HG02870 (cell line): ENCODE measurements around the gene POLA2.
"Not testable (repeated sequence)": the region's sequence is repeated elsewhere in the genome, so short reads cannot be mapped to it uniquely, and the experiment has no call there.

Experiments used
- ATAC-seq: cut with Tn5 transposase; IDR thresholded peaks from one replicate; pipeline ENCODE4 v1.9.1; 2021; ENCODE audit warnings: mild to moderate bottlenecking, moderate library complexity; ENCODE audit not compliant: unreplicated experiment

The POLA2 gene

DNA sequence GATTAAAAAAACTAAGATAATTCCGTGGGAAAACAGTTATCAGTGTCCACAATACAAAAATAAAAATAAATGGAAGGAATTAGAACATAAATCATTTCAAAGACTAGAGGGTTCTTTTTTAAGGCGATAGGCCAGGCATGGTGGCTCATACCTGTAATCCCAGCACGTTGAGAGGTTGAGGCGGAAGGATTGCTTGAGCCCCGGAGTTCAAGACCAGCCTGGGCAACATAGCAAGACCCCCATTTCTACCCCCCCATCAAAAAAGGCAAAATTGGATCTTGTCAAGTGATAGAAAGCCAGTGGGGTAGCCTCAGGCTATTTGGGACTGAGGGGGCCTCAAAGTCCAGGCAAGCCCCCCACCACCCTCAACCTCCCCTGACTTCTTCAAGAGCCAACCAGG is 20.6 kb upstream of the POLA2 start:
- no peak for ATAC-seq

DNA sequence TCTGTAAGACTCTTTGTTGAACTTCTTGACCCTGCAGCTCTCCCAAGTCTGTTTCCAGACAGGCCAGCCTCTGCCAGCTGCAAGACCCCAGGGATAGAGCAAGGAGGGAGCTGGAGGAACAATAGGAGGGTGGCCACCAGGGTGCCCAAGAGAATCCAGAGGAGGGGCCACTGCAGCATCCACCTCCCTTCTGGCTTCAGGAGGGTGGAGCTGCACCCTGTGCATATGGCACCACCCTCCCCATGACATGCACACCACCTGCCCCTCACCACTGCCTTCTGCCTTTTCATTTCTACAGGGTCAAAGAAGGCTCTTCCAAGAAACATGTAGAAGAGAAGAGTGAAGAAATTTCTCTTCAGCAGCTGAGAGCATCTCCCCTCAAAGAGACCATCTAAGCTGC is 20.1 kb upstream of the POLA2 start:
- no peak for ATAC-seq

DNA sequence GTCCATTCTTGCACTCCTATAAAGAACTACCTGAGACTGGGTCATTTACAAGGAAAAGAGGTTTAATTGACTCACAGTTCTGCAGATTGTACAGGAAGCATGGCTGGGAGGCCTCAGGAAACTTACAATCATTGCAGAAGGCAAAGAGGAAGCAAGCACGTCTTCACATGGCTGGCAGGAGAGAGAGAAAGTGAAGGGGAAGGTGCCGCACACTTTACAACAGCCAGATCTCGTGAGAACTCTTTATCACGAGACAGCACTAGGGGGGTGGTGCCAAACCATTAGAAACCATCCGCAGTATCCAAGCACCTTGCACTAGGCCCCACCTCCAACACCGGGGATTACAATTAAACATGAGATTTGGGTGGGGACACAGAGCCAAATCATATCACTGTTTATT is 19.4 kb upstream of the POLA2 start:
- ATAC-seq: no peak

DNA sequence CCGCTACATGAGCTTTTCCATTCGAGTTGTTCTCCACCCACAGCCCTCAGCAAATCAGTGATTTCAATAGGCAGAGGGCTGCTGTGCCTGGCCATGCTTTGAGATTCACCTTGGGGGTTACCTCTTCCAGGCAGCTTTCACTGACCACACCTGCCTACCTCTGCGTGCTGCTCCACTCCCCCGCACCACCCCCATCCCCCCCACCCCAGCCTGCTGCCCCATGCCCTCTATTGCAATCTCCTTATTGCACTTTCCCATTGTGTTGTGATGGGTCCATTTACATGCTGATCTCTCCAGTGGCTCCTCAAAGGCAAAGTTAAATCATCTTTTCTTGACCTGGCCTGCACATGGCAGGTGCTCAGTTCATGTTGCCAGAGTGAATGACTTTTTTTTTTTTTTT is 18.0 kb upstream of the POLA2 start:
- ATAC-seq: no peak

DNA sequence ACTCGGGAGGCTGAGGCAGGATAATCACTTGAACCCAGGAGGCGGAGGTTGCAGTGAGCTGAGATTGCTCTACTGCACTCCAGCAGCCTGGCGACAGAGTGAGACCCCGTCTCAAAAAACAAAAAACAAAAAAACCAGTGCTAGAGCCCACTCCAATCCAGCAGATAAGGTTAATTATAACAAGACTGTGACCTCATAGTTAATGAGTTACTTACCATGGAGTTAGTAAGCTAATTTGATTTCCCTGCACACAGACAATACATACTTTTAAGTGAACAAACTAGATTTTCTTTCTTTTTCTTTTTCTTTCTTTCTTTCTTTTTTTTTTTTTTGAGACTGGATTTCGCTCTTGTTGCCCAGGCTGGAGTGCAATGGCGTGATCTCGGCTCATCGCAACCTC is 16.7 kb upstream of the POLA2 start:
- not testable (repeated sequence) for ATAC-seq

DNA sequence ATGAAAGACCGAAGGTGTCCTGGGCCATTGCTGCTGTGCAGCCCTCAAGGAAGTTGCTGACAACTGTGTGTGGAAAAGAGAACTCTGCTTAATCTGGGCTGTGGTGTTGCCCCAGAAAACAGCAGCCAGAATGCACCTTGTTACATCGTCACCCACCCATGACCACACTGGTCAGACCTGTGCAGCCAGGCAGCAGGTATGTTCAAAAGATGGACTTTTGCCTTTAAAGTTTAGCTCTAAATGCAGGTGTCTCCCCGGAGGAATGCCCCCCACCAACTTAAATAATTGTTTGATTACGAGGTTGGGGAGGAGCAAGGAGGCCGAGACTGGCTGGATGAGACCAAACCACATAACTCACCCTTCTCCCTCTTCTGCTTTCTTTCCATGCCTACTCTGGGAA is 15.3 kb upstream of the POLA2 start:
- ATAC-seq: no peak

DNA sequence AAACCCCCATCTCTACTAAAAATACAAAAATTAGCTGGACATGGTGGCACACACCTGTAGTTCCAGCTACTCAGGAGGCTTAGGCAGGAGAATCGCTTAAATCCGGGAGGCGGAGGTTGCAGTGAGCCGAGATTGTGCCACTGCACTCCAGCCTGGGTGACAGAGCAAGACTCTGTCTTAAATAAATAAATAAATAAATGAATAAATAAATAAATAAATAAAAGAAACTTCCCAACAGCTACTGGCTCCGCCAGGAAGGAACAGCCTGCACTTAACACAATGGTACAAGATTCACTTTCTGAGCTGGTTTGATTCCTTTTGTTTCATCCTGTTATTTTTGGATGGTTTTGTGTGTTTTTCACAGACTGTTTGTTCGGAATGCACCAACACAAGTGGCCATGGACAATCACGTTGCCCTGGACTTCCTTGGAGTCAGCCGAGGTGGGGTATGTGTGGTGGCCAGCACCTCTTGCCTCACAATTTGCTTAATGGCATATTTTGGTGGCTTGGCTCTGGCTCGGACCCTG is 13.5 kb upstream of the POLA2 start:
- ATAC-seq: not testable (repeated sequence)

DNA sequence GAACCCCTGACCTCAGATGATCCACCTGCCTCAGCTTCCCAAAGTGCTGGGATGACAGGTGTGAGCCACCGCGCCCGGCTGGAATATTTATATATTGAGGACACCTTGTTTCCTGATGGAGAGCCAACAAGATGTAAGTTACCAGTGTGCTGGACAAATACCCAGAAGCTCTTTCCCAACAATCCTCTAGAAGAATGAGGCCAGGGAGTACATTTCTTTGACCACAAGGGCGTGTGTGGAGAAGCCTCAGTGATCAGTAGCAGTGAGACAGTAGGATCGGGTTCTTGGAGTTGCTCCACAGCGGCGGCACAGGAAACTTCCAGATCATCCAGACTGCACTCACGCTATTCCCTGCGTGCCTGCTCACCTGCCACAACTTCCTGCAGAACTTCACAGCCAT is 10.3 kb upstream of the POLA2 start:
- ATAC-seq: no peak

DNA sequence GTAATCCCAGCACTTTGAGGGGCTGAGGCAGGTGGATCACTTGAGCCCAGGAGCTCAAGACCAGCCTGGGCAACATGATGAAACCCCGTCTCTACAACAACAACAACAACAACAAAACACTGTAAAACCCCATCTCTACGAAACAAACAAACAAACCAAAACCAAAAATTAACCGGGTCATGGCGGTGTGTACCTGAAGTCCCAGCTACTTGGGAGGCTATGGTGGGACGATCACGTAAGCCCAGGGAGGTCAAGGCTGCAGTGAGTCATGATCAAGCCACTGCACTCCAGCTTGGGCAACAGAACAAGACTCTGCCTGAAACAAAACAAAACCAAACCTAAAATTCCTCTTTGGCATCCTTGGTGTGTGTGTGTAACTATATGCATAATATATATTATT is 7.0 kb upstream of the POLA2 start:
- ATAC-seq: no peak

DNA sequence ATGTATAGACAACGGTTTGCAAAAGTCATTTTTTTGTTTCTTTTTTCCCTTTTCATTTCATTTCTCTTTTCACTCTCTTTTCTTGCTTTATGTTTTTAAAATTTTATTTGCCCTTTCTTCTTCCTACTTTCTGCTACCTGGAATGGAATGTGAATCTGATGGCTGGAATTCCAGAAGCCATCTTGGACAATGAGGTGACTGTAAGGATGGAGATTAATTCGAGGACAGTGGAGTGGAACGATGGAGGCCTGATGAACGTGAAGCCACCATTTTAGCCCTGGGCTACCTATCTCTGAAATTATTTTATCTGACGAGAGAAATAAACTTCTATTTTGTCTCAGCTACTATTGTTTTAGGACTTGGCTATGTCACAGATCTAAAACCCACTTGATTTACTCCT is 2.8 kb upstream of the POLA2 start:
- ATAC-seq: no peak

DNA sequence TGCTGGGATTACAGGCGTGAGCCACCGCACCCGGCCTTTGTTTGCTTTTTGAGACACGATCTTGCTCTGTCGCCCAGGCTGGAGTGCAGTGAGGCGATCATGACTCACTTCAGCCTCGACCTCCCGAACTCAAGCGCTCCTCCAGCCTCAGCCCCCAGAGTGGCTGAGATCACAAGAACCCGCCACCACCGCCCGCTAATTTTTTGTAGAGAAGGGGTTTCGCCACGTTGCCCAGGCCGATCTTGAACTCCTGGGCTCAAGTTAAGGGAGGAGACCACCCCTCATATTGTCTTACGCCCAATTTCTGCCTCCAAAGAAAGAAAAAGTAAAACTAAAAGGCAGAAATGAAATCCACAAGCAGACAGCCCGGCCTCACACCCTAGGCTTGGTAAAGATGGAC is 1.5 kb upstream of the POLA2 start:
- no peak for ATAC-seq

DNA sequence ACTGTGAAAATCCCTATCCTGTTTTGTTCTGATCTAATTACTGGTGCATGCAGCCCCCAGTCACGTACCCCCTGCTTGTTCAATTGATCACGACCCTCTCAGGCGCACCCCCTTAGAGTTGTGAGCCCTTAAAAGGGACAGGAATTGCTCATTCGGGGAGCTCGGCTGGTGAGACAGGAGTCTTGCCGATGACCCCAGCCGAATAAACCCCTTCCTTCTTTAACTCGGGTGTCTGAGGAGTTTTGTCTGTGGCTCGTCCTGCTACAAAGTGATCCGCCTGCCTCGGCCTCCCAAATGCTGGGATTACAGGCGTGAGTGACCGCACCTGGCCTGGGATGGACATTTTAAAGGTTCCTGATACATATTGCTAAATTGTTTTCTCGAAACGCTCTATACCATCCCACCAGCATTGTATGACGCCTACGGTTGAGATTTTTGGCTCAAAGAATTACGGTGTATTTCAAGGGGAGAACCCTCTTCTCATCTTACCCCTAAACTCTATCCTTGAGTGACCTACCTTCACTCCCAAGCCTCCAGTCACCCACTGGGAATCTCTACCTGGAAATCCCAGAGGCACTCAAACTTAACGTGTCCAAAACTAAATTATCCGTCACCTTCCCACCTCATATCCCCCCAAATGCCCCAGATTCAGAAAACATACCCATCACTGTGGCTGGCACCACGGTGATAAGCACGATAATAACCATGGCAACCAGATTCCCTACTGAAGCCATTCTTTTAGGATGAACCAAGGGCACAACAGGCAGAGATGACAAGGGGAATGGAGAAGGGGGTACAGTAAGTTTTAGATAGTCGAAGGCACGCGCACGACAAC is 789 bp upstream of the POLA2 start:
- ATAC-seq: no peak

DNA sequence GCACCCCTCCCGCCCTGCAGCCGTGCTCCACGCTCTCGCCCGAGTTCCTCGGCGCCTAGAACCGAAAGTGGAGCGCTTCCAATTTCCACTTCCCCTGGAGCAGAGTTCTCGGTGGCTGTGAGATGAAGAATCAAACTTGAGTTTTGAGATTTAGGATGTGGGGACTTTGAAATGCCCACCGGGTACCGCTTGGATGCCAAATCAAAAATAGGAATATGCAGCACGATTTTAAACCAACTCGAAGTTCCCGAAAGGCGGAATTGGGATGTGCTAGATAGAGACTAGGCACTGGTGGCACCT is 569 bp downstream of the POLA2 start:
- ATAC-seq: no peak

DNA sequence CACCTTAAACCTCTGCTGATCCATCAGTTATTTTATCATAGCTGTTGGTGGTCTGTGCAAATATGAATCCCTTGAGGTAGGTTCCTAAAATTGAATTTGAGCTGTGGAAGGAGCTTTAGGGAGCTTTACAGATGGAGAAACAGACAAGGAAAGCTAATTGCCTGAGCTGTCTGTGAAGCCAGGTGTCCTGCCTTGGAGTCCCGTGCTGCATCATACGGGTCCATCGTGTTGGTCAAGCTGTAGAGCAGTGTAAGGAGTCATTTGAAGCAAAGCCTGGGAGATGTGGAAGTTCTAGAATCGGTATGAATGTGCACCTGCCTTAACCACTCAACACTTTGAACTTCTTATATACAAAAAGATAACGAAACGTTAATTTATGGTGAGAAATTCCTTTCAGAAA is 1.0 kb downstream of the POLA2 start:
- ATAC-seq: no peak

DNA sequence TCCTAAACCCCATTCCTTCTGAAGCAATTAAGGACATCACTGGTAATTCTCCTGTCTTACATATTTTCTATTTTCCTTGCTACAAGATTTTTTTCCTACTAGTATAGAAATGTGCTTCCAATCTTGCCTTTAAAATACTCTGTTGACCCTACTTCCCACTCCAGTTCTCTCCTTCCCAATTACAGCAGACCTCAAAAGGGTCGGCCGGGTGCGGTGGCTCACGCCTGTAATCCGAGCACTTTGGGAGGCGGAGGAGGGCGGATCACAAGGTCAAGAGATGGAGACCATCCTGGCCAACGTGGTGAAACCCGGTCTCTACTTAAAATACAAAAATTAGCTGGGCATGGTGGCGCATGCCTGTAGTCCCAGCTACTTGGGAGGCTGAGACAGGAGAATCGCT is 3.0 kb downstream of the POLA2 start:
- not testable (repeated sequence) for ATAC-seq

DNA sequence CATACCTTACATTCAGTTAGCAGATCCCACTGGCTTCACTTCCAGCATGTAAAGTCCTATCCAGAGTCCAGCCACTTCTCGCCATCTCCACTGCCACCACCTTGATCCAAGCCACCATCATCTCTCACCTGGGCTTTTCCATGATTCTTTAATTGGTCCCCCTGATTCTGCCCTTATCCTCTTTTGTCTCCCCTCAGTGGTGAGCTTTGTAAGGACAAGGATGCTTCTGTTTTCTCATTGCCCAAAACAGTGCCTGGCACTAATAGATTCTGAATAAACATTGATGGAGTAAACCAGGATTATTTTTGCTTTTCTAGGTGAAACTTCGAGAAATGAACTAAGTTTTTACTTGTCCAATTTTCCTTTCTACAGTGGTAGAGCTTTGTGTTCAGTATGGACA is 4.4 kb downstream of the POLA2 start:
- ATAC-seq: no peak

DNA sequence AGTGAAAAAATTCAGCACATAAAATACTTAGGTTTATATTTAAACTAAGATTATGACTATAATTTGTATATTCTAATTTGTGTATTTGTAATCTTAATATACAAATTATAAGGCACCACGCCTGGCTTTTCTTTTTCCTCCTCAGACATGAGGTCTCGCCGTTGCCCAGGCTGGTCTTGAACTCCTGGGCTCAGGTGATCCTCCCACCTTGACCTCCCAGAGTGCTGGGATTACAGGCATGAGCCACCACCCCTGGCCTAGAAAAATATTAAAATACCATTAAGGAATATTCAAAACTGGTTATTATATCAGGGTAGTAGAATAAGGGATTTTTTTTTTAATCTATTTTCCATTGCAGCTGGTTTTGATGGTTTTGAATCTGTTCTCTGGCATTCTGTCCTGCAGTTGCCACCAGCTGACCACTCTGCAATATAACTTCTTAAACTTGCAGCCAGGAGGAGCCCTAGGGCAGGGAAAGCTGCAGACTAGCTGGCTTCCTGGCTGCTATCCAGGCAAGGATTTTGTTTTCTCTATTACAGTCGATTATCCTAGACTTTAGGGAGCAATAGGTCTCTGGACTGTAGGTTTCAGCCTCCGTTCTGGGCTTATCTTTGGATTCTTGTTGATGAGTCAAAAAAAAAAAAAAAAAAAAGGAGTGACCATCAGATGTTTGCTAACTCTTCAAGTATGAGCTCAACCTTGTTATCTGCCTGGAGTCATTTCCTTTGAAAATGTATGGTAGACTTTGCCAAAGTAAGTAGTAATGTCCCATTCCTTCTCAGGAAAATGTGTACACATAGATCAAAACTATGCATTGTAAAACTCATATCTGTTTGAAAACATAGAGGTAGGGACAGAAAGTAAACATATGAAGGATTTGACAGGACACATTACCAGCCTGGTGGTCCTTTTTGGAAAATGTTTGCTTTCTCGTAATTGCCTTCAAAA is 13.2 kb downstream of the POLA2 start:
- ATAC-seq: no peak

DNA sequence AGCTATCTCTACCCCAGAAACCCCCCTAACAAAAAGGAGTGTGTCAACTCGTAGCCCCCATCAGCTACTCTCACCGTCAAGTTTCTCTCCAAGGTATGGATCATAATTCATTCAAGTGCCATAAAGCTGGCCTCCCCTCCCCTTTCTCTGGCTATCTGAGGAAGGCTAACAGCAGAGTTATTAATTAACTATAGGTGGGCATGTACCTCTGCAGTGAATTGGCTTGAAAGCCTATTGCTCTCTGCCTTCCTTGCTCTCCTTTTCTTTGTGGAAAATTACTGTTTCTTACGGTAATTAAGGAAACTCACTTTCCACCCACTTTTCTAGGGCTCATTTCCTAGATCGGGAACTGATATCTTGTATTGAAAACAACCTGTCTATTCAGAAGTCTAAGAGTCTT is 14.1 kb downstream of the POLA2 start:
- ATAC-seq: no peak

DNA sequence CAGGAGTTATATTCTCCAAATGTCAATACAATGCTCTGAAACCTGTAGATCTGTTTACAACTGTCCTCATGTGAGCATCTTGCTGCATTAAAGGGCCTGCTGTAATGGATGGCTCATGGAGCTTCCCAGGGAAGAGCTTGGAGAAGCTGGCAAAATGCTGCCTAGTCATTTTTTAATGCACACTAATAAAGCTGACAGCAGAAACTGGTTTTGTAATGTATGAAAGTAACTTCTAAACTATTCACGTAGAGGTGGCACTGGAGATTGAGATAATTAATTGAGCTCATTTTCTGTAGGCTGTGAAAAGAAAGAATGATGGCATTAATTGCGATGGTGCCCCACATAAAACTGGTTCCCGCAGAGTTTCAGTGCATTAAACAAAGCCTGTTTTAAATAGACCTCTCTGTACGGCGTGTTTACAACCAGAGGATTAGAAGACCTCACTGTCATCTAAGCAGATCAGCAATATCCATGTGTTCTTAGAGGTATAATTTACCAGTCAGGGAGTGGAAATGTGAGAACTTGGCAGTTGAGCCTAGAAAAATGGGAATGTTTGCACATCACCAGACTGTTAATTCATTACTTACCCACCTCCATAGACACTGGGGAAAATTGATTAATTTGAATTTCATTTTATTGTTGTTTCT is 16.0 kb downstream of the POLA2 start:
- ATAC-seq: no peak

DNA sequence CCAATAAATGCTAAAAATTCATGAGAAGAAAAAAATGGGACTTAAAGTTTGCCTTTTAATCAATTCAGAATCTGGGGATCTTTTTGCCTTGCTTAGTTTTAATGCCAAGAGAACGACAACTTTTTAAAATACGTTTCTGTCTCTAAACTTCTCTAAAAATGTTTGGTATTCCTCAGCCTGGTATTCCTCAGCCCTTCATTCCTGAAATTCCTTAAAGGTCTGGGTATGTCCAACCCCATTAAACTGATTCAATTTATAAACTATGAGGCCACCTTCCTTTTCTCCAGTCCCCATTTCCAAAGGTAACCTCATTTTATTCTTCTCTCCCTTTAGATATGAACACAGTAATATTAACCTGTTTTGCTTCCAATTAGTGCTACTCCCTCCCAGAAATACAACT is 16.6 kb downstream of the POLA2 start:
- no peak for ATAC-seq

DNA sequence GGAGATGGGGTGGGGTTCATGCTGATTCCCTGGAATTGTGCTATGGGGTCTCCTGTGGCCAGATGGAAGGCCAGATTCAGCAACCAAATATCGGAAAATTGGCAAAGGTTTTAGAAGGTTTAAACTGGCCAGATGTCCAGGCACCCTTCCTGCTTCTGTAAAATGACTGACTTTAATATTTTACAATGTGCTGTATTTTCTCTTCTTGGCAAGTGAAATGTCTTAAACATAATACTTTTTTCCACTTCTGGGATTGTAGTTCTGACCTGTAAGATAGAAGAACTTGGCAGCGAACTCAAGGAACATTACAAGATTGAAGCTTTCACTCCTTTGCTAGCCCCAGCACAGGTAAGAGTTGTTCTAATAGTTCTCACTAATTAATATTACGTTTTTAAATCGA is 17.5 kb downstream of the POLA2 start:
- no peak for ATAC-seq
